GM18909 (cell line): ENCODE measurements around the gene KCTD21.

Experiments
- ATAC-seq: cut with Tn5 transposase; IDR thresholded peaks from one replicate; pipeline ENCODE4 v1.9.1; 2021; ENCODE audit warnings: mild to moderate bottlenecking; ENCODE audit not compliant: unreplicated experiment, poor library complexity

Gene KCTD21

DNA sequence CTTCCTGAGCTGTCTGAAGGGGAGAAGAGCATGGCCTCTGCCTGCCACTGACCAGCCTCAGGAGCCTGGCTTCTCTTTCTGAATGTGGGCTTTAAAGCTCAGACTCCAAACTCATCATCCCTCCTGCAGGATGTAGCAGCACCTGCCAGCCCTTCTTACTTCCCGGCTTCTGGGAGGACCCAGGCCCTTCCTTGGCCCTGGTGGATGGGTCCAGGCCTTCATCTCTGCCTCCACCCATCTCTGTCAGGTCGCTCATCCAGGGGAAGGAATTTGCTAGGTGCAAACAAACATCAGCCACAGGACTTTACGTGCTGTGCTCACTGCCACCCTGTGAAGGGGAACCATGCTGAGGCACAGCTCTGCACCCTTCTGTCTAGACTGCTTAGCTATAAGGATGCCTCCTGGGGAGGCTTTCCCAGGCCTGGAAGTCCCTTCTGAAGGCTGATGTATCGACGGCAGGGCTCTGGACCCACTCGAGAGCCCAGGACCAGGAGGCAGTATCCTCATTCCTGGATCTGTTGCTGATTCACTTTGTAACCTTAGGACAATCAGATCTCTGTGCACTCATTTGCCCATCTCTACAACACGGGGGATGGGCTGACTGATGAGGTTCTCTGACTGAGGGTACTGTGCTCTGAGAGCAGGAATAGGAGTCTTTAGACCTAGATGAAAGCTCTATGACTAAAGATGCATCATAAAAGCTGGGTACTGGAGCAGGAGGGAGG, 31.2 kb upstream of the KCTD21 start:
- no peak for ATAC-seq

DNA sequence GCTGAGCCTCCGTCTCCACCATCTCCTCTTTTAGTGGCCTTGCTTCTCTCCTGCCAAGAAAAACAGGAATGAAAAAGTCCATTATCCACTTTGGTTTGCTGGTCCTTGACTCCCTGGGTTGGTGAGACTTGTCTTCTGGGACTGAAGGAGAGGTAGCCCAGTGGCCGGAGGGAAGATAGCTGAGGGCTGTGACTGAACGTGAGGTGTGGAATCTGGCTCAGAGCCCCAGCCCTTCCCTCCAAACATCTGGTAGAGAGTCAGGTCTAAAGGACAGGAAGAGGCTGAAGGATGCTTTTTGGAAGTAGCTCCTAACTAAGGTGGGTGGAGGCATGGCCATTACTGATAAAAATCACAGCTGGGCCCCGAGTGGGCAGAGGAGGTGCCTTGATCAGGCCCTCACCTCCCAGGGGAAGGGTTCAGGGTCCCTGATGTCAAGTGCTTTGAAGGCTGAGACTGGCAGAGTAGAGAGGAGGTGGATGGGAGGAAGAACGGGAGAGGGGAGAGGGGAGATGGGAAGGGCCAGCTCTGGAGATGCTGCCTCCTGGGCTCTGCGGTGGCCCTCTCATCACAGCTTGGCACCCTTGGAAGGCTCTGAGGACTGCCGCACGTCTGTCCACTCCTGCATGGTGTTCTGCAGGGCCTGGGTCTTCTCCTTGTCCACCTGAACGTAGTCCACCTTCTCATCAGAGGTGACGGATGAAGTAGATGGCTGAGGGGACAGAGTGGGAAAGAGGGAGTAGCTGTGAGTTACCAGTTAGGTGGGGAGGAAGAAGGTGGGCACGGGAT, 30.5 kb upstream of the KCTD21 start:
- no peak for ATAC-seq

DNA sequence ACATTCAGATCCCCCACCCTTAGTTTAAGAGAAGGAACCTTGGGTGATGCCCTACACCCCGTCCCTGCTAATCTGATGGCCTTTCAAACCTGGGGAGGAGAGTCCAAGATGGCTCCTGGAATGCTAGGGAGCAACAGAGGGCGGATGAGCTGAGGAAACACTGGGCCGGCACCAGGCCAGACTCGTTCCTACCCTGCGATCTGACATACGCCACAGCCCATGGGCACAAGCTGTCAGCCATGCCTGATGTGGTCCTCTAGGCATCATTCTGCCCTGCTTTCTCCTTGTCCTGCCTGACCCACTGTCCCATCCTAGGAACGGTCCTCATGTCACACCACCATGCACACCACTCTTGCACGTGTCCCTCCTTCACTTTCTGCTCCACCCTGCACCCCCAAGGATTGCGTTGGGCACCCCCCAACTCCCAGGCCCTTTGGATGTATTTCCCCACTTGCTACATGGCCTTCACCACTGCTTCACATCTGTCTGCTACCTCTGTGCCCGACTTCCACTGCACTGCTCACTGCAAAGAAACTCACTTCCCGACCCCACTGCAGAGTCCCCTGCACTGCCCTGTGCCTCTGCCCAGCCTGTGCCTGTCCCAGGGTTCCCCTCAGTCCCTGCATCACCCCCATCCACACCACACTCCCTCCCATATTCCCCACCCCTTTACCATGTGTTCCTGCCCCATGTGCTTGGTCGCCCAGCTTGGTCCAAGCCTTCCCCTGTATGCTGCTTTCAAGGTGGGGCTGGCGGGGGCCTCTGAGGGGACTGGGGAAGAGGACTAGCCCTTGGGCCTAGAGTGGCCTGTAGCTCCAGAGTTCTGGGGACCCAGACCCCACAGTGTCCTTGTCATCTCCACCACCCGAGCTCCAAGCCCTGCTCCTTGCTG, 29.5 kb upstream of the KCTD21 start:
- ATAC-seq, result no peak

DNA sequence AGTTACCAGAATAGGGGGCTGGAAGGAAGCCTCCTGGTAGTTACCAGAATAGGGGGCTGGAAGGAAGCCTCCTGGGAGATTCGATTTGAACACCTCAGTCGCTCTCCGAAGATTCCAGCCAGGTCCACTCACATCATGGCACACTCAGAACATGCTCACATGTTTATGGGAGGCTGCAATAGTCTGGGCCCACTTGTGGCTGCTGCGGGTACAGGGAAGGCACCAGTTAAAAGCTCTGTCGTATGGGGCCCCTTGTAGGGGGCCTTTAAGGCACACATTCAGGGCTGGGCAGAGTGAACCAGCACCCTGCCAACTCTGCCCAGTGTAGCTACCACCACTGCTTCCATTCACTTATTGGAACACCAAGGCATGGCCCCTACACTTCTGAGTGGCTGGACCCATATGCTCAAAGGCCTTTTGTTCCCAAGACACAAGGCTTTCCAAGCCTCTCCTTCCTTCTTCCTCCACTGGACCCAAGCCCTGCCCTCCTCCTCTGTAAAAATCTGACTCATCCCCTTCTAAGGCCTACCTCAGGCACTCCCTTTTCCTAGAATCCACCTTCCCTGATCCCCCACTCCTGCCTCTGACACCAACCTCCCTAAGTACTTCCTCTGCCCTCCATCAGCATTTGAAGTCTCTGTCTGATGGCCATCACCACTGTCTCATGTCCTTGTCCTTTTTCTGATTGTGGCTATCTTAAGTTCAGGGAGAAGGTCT, 28.3 kb upstream of the KCTD21 start:
- no peak for ATAC-seq

DNA sequence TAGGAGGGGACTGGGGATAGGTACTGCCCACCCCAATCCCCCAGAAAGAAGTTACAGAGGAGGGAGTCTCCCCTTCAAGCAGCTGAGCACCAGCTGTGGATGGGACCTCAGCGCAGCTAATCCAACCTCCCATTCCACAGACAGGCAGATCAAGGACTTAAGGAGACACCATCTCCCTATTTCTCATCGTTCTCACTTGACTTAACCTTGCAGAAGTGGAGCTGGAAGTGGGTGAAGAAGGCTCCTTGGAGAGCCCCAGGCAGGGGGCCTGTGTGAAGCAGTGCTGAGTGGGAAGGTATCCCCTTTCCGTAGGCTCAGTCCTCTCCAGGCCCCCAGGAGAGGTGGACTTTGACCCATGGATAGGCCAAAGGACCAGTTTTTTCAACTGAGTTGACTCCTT, 27.6 kb upstream of the KCTD21 start:
- ATAC-seq, result no peak

DNA sequence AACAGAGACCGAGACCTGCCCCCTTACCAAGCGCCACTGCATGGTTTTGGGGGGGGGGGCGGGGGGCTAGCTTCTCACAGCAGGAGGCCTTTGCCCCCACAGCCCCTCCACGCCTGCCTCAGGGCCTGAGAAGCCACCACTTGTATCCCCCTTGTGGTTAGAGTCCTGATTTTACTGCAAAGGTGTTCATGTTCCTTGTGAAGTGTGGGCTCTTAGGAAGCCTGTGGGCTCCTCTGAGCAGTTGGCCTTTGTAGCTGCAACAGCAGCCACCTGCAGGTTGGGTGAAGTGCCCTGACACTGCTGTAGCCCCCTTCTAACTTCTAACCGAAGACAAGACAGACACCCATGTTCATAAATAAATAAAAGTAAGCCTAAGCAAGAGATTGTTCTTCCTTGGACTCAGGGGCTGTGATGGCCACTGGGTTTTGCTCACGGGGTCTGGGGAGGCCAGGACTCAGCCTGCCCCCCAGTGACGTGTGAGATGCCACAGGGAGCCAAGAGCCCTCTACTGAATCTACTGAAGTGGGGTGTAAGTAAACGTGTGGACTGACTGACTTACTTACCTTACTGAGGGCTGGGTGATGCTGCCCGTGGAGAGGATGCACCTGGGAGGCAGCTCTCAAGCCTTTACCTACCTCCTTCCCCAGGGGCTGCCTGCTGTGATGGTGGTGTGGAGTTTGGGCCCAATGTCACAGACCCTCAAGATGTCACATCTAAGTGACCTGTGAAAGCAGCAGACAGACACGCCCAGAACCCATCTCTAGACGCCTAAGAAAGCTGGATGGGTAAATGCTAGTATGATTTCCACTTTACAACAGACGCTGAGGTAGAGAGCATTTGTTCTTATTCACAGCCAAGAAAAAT, 26.1 kb upstream of the KCTD21 start:
- no peak for ATAC-seq

DNA sequence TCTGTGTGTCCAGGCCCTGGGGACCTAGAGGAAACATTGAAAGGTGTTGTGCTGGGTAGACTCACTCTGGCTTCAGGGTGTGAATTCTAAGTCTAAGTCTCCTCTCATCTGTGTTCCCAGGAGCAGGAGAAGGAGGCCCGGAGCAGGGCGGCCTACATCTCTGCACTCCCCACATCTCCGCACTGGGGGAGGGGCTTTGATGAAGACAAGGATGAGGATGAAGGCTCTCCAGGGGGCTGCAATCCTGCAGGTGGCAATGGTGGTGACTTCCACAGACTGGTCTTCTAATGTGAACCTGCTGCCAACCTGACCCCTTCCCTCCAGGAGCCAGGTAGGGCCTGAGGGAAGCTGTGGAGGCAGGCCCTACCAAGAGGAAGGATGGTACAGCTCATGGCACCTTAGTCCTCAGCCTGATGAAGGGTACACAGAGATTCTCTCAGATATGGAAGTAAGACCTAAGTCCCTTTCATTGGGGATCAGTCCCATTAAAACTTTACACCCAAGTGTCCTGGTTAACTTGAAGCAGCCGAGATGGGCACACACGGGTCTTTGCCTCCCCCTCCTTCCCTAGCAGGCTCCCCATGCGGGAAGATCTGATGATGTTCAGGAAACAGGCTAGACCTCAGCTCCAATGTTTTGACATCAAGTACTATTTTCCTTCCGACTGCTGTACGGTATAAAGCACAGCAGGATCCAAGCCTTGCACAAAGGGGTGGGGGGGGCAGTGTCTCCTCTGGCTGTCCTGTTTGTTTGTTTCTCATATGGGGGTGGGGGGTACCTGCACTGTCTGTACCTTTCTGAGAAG, 25.3 kb upstream of the KCTD21 start:
- no peak for ATAC-seq

DNA sequence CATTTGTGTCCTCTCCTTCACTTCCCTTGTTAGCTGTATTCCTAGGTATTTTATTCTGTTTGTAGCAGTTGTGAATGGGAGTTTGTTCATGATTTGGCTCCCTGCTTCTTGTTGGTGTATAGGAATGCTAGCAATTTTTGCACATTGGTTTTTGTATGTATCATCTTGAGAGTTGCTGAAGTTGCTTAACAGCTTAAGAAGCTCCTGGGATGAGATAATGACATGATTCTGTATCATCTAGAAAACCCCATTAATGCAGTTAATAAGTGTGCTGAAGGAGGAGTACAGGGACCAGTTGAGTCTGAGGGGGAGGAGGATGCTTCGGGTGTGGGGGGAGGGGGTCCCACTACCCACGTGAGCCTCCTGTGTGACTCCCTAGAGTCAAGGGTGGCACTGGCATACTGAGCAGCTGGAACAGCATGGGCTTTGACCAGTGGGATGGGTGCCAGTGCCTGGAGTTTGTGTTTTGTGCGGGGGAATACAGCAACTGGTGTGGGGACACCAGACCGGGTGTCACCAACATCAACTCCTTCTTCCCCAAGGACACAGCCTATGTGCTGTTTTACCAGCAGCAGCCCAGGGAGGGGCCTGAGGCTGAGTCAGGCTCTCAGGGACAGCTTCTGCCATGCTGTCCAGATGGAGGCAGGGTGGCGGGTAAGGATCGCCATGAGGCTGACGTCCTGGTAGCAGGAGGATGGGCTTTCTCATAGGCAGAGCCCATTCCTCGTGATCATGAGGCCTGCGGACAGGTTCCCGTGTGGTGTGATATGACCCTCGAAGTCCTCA, 24.4 kb upstream of the KCTD21 start:
- ATAC-seq, result no peak

DNA sequence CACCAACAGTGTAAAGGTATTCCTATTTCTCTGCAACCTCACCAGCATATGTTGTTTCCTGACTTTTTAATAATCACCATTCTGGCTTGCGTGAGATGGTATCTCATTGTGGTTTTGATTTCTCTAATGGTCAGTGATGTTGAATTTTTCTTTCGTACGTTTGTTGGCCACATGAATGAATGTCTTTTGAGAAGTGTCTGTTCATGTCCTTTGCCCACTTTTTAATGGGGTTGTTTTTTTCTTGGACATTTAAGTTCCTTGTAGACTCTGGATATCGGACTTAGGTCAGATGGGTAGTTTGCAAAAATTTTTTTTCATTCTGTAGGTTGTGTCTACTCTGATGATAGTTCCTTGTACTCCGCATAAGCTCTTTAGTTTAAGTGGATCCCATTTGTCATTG, 23.1 kb upstream of the KCTD21 start:
- no peak for ATAC-seq

DNA sequence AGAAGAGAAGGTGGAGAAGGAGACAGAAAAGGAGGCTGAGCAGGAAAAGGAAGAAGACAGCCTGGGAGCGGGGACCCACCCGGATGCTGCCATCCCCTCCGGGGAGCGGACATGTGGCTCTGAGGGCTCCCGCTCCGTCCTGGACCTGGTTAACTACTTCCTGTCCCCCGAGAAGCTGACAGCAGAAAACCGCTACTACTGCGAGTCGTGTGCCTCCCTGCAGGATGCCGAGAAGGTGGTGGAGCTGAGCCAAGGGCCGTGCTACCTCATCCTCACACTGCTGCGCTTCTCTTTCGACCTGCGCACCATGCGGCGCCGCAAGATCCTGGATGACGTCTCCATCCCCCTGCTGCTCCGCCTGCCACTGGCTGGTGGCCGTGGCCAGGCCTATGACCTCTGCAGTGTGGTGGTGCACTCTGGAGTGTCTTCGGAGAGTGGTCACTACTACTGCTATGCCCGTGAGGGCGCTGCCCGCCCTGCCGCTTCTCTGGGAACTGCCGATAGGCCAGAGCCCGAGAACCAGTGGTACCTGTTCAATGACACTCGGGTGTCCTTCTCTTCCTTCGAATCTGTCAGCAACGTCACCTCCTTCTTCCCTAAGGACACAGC, 21.7 kb upstream of the KCTD21 start:
- no peak for ATAC-seq

DNA sequence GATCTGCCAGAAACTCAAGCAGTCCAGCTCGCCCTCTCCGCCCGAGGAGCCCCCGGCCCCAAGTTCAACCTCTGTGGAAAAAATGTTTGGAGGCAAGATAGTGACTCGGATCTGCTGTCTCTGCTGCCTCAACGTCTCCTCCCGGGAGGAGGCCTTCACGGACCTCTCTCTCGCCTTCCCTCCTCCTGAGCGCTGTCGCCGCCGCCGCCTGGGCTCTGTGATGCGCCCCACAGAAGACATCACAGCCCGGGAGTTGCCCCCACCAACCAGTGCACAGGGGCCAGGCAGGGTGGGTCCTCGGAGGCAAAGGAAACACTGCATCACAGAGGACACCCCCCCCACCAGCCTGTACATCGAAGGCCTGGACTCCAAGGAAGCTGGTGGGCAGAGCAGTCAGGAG, 21.1 kb upstream of the KCTD21 start:
- no peak for ATAC-seq

DNA sequence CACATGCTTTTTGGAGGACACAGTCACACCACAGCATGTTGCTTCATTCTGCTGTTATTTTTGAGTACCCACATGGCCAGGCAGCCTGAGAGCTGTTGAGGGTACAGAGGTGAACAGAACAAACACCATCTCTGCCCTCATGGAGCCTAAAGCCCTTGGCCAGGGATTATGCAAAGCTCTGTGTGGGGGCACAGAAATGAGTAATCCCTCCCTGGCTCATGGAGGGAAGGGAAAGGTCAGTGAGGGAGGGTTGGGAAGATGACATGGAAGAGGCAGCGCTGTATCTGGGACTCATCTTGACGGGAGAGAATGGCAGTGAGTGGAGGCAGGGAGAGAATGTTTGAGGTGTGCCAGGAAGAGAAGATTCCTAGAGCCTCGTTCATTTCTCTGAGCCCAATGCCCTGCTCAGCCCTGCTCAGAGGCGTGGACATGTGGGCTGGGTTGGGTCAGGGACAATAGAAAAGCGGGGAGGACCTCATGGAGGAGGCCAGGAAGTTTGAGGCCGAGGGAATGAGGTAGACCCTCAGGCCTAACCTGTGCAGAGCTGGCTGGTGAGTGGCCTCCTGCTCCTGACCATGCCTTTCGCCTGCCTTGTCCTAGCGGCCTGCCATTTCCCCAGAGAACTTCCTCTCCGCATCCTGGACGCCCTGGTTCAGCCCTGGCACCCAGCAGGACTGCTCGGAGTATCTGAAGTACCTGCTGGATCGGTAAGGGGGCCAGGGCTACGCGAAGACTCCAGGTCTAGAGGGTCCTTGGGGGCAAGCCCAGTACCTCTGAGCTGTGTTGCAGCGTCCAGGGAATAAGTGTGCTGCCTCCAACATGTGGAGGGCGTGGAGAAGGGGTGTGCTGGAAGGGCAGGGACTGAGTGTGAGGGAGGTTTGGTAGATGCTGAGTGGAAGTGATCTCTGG, 20.1 kb upstream of the KCTD21 start:
- ATAC-seq, result no peak

DNA sequence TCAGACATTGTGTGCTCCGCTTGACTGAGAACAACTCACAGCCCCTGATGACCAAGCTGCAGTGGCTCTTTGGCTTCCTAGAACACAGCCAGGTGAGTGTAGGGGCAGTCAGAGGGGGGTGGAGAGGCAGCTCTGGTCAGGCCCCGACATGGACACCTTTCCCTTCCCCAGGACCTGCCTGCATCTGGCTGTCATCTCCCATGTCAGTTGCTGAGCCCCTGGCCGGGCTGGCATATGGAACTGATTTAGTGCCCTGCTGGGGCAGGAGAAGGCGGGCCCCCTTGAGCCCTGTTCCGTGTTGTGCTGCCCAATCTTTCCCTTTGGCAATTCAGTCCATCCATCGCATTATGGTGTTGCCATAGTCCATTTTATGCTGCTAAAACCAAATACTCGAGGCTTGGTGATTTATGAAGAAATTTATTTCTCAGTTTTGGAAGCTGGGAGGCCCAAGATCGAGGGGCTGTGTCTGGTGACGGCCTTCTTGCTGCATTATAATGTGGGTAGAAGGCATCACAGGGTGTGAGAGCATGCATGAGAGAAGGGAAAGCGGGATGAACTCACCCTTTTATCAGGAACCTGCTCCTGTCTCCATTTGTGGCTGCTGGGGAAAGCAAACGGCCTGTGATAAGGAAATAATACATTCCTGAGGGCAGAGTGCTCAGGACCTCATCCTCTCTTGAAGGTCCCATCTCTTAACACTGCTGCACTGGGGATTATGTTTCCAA, 19.3 kb upstream of the KCTD21 start:
- no peak for ATAC-seq

DNA sequence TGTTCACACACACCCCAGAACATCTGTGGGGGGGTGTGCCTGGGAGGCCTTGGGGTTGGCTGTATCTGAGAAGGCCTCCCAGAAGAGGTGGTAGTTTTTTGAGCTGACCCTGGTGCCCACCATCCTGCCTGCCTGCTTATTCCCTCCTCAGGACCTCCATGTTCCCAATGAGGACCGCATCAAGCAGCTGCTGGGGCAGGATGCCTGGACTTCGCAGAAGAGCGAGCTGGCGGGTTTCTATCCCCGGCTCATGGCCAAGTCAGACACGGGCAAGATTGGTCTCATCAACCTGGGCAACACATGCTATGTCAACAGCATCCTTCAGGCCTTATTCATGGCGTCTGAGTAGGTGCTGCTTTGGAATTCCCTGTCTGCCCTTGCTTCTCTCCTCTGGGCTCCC, 17.3 kb upstream of the KCTD21 start:
- no peak for ATAC-seq

DNA sequence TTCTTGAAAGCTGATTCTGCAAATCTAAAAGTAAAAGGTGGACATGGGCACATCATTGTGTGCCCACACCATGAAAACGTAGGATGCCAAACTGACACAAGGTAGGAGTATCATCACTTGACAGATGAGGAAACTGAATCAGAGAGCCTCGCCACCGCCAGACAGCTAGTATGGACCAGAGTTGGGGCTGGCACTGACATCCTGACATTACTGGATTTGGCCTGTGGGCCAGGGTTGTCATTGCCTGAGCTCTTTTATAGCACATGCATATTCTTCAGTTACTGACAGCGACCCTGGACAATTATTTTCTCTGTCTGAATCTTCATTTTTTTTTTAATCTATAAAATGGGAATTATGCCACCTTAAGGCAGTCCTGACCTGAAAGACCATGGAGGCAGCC, 16.8 kb upstream of the KCTD21 start:
- no peak for ATAC-seq

DNA sequence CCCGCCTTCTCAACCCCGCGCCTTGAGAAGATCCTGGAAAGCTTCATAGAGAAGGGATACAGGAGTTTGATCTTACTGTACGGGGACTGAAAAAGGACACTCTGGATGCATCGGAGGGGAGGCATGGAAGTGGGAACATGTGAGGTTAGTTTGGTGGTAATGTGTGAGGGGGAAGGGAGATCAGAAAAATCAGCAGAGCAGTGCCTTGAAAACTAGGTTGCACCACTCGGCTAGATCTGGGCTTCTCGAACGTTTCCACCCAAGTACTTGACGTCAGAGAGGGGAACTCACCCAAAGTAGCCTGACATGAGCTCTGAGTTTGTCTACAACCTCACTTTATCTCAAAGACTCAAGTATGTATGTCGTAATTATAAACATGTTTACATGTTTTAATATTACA, 14.8 kb upstream of the KCTD21 start:
- no peak for ATAC-seq
